Panc1 (cell line): ENCODE results near the gene PPT1. TPM values are rescaled to one million over a fixed set of nuclear protein-coding genes. Genes with fewer than 3 reads are reported as not detected.

ENCODE experiments used
- ATAC-seq: fragments of 200-7000 bp; cut with Tn5 transposase; 2 replicates; pipeline ENCODE4 v1.9.1; 2020; ENCODE audit warnings: mild to moderate bottlenecking, moderate library complexity
- BruUV-seq: library from RNA; stranded (reverse); fragments of 400-500 nt; replicated peaks from 2 replicates; lab custom pipeline; 2021; lab: Mats Ljungman, UMichigan
- CTCF ChIA-PET: fragments of 300-600 bp; sonication (Branson Sonifier 250); formaldehyde crosslinking; loops from one replicate; lab custom pipeline; 2022; ENCODE audit warnings: antibody characterized with exemption; lab: Charles Lee
- POLR2A ChIA-PET: fragments of 300-600 bp; sonication (Branson Sonifier 250); formaldehyde crosslinking; loops from one replicate; lab custom pipeline; 2022; ENCODE audit warnings: antibody characterized with exemption; lab: Charles Lee
- DNase-seq: peaks from one replicate; pipeline ENCODE4 v3.0.0-alpha.2; 2010; ENCODE audit warnings: low read depth, low spot score
- H3K27ac ChIP-seq: 2 replicates; pipeline ENCODE4 v1.5.1; 2011; ENCODE audit warnings: mild to moderate bottlenecking, low read length, inconsistent platforms
- H3K27me3 ChIP-seq: fragments of 200-500 bp; sonication (Bioruptor generic); 2 replicates; pipeline ENCODE4 v1.6.0; 2014; ENCODE audit warnings: low read length, inconsistent platforms; ENCODE audit not compliant: control insufficient read depth, insufficient read depth
- H3K36me3 ChIP-seq: fragments of 200-500 bp; sonication (Bioruptor generic); 2 replicates; pipeline ENCODE4 v1.5.1; 2014; ENCODE audit warnings: inconsistent platforms, mild to moderate bottlenecking, low read length, moderate library complexity; ENCODE audit not compliant: control insufficient read depth, insufficient read depth
- H3K4me1 ChIP-seq: 2 replicates; pipeline ENCODE4 v1.5.1; 2011; ENCODE audit warnings: inconsistent platforms, mild to moderate bottlenecking, low read length, moderate library complexity; ENCODE audit not compliant: control insufficient read depth, insufficient read depth
- H3K4me3 ChIP-seq, 2 experiments: 2 replicates each; pipeline ENCODE4 v1.5.1; 2011 to 2012; ENCODE audit warnings: low read depth in 2 of 2, low read length in 2 of 2, mild to moderate bottlenecking in 2 of 2, inconsistent platforms in 1 of 2, moderate library complexity in 1 of 2
- H3K9me3 ChIP-seq: fragments of 200-500 bp; sonication (Bioruptor generic); 2 replicates; pipeline ENCODE4 v1.5.1; 2014; ENCODE audit warnings: low read depth, mild to moderate bottlenecking, inconsistent platforms, low read length, moderate library complexity; ENCODE audit not compliant: control insufficient read depth, insufficient read depth
- POLR2AphosphoS5 ChIP-seq: IDR thresholded peaks from 2 replicates; pipeline ENCODE4 v1.6.1; 2012; ENCODE audit warnings: mild to moderate bottlenecking, low read depth, low read length, moderate library complexity
- SIN3A ChIP-seq: IDR thresholded peaks from 2 replicates; pipeline ENCODE4 v1.6.1; 2012; ENCODE audit warnings: low read depth, mild to moderate bottlenecking, low read length, moderate library complexity, borderline replicate concordance; ENCODE audit not compliant: insufficient read depth
- TCF7L2 ChIP-seq: IDR thresholded peaks from 2 replicates; pipeline ENCODE4 v1.6.1; 2011; ENCODE audit warnings: mild to moderate bottlenecking, low read depth, low read length, inconsistent platforms
- in situ Hi-C: cut with HindIII; loops from 2 replicates; pipeline ENCODE4 v1.10.0; 2016; ENCODE audit warnings: low sequenced_read_pairs, low pct_unique_long_range_greater_than_20kb
- intact Hi-C: fragments of 100-400 bp; cut with micrococcal nuclease; formaldehyde crosslinking; loops from one replicate; pipeline ENCODE4 v1.10.0; 2022; ENCODE audit not compliant: unreplicated experiment
- total RNA-seq: library from RNA; stranded (reverse); gene quantifications from one replicate; pipeline ENCODE4 v1.2.1, GENCODE V29; 2021; ENCODE audit not compliant: unreplicated experiment
- TF ChIP-seq, protein P1 (sequence below): fragments of 450-650 bp; IDR thresholded peaks from 2 replicates; pipeline ENCODE4 v1.5.1; 2017; ENCODE audit warnings: mild to moderate bottlenecking
- TF ChIP-seq, protein P2 (sequence below), 2 experiments: IDR thresholded peaks; 2 replicates each; pipeline ENCODE4 v1.6.1; 2011 to 2012; ENCODE audit warnings: low read depth in 2 of 2, control low read depth in 1 of 2, low read length in 1 of 2, mild to moderate bottlenecking in 1 of 2, moderate library complexity in 1 of 2; ENCODE audit not compliant: insufficient read depth in 1 of 2

The PPT1 gene
- total RNA-seq, 1 experiment from 2014 or later = 158 TPM

DNA sequence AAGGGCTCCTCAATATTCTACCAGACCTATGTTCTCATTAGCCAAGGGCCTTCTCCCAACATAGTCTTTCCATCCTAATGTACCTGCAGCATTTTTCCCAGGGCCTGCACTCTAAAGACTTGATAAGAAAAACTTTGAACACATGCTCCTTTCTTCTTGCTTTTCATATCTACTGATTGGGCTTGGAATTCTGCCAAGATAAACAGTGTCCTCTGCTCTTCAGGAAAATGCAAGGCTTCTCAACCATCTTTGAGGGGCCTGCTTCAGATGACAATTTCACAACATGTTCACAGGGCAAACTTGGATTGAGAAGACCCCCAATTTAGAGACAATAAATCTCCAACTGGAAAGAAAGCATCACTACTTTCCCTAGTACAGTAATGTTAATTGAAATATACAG, 25.8 kb upstream of the PPT1 start:
- Histone ChIP-seq H3K27me3 (no peaks in the 10 kb centered on the region), H3K4me1 (no peaks in the 10 kb centered on the region), H3K36me3 (no peaks in the 10 kb centered on the region), H3K9me3 (no peaks in the 10 kb centered on the region), H3K4me3 (no peak overlapping the region), H3K27ac (no peak overlapping the region)
- in situ Hi-C loops (no loop called here), intact Hi-C loops (no loop called here)
- CTCF ChIA-PET = no interaction called here
- no peak for ATAC-seq
- POLR2A ChIA-PET = no interaction called here
- DNase-seq = no peak
- TF ChIP-seq POLR2AphosphoS5 = no peak
- no peak for TF ChIP-seq SIN3A
- TF ChIP-seq, protein P1, sequence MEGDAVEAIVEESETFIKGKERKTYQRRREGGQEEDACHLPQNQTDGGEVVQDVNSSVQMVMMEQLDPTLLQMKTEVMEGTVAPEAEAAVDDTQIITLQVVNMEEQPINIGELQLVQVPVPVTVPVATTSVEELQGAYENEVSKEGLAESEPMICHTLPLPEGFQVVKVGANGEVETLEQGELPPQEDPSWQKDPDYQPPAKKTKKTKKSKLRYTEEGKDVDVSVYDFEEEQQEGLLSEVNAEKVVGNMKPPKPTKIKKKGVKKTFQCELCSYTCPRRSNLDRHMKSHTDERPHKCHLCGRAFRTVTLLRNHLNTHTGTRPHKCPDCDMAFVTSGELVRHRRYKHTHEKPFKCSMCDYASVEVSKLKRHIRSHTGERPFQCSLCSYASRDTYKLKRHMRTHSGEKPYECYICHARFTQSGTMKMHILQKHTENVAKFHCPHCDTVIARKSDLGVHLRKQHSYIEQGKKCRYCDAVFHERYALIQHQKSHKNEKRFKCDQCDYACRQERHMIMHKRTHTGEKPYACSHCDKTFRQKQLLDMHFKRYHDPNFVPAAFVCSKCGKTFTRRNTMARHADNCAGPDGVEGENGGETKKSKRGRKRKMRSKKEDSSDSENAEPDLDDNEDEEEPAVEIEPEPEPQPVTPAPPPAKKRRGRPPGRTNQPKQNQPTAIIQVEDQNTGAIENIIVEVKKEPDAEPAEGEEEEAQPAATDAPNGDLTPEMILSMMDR = no peak
- TF ChIP-seq, protein P2, sequence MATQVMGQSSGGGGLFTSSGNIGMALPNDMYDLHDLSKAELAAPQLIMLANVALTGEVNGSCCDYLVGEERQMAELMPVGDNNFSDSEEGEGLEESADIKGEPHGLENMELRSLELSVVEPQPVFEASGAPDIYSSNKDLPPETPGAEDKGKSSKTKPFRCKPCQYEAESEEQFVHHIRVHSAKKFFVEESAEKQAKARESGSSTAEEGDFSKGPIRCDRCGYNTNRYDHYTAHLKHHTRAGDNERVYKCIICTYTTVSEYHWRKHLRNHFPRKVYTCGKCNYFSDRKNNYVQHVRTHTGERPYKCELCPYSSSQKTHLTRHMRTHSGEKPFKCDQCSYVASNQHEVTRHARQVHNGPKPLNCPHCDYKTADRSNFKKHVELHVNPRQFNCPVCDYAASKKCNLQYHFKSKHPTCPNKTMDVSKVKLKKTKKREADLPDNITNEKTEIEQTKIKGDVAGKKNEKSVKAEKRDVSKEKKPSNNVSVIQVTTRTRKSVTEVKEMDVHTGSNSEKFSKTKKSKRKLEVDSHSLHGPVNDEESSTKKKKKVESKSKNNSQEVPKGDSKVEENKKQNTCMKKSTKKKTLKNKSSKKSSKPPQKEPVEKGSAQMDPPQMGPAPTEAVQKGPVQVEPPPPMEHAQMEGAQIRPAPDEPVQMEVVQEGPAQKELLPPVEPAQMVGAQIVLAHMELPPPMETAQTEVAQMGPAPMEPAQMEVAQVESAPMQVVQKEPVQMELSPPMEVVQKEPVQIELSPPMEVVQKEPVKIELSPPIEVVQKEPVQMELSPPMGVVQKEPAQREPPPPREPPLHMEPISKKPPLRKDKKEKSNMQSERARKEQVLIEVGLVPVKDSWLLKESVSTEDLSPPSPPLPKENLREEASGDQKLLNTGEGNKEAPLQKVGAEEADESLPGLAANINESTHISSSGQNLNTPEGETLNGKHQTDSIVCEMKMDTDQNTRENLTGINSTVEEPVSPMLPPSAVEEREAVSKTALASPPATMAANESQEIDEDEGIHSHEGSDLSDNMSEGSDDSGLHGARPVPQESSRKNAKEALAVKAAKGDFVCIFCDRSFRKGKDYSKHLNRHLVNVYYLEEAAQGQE (IDR thresholded peaks at IDR 0.05; ENCODE audit: insufficient read depth in 1 of 2, low read depth in 2 of 2, low read length in 1 of 2) = no peak
- no peak for TF ChIP-seq TCF7L2
- BruUV-seq = no TSS peak

DNA sequence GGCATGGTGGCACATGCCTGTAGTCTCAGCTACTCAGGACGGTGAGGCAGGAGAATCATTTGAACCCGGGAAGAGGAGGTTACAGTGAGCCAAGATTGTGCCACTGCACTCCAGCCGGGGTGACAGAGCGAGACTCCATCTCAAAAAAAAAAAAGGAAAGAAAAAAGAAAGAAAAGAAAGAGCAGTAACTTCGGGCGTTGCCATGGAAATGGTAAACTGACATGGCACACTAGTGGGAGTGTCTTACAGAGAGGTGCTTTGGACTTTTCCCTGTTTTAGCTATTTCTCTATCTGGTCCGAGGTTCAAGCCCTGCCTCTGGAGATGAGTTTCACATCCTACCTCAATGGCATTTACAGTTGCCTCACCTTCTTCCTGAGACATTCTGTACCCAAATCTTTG, 23.1 kb upstream of the PPT1 start:
- CTCF ChIA-PET = interaction anchor here (0.7 kb wide), 1 partner anchor 26 kb away, joined by 5 read pairs; no protein-coding TSS in a partner anchor
- no peak overlapping the region for H3K4me3 ChIP-seq
- DNase-seq (no peak), ATAC-seq (no peak)
- intact Hi-C loops (no loop called here), in situ Hi-C loops (no loop called here)
- BruUV-seq = no TSS peak
- H3K9me3 ChIP-seq = no peaks in the 10 kb centered on the region
- POLR2A ChIA-PET = no interaction called here
- TF ChIP-seq SIN3A (no peak), TCF7L2 (no peak), POLR2AphosphoS5 (no peak)
- TF ChIP-seq, protein P2 (IDR thresholded peaks at IDR 0.05; ENCODE audit: insufficient read depth in 1 of 2, low read depth in 2 of 2, low read length in 1 of 2) = no peak
- TF ChIP-seq, protein P1 = no peak
- H3K27me3 ChIP-seq = no peaks in the 10 kb centered on the region
- no peak overlapping the region for H3K27ac ChIP-seq
- H3K36me3 ChIP-seq = no peaks in the 10 kb centered on the region
- no peaks in the 10 kb centered on the region for H3K4me1 ChIP-seq
